IPS-20b (cell line): ENCODE measurements around the gene SHISA3.

Source experiments
- H3K27ac ChIP-seq: one replicate; pipeline ENCODE4 v1.5.1; 2013; ENCODE audit warnings: low read length
- H3K27me3 ChIP-seq: 2 replicates; pipeline ENCODE4 v1.6.1; 2013; ENCODE audit warnings: mild to moderate bottlenecking, low read length, inconsistent platforms; ENCODE audit not compliant: insufficient read depth
- H3K36me3 ChIP-seq: 2 replicates; pipeline ENCODE4 v1.6.1; 2013; ENCODE audit warnings: low read depth, mild to moderate bottlenecking, inconsistent platforms, low read length, moderate library complexity; ENCODE audit not compliant: insufficient read depth
- H3K4me1 ChIP-seq: 2 replicates; pipeline ENCODE4 v1.6.1; 2013; ENCODE audit warnings: mild to moderate bottlenecking, control low read depth, inconsistent platforms, low read length, moderate library complexity; ENCODE audit not compliant: insufficient read depth
- H3K4me3 ChIP-seq: 2 replicates; pipeline ENCODE4 v1.5.1; 2013; ENCODE audit warnings: mild to moderate bottlenecking, low read length, inconsistent platforms
- H3K9ac ChIP-seq: 2 replicates; pipeline ENCODE4 v1.6.1; 2013; ENCODE audit warnings: low read depth, mild to moderate bottlenecking, inconsistent platforms, low read length, moderate library complexity
- H3K9me3 ChIP-seq: 2 replicates; pipeline ENCODE4 v1.6.1; 2013; ENCODE audit warnings: mild to moderate bottlenecking, low read depth, low read length, inconsistent platforms; ENCODE audit not compliant: insufficient read depth

SHISA3 gene

DNA sequence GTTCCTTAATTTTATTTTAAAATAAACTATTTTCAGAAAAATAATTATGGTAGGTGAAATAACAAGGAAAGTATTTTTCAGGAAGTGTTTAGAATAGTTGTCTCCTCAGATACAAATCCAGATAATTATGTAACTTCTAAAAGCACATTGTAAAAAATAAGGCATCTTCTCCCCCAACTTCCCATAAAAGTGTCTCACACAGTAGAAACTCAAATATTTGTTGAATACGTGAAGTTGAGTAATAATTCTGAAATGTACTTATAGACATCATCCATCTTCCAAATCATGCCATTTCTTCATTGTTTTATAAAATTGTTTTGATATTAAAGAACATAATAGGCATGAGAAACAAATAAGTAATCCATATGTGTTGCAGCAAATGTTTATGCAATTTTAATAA is 18.0 kb downstream of the SHISA3 start:
- Histone ChIP-seq H3K4me3 (no peak overlapping the region), H3K9me3 (no peaks in the 10 kb centered on the region), H3K27me3 (no peaks in the 10 kb centered on the region; the same call in 1 of the 2 replicates), H3K9ac (no peak overlapping the region), H3K4me1 (peaks cover 7% of the 10 kb centered on the region), H3K36me3 (no peaks in the 10 kb centered on the region), H3K27ac (no peak overlapping the region)

DNA sequence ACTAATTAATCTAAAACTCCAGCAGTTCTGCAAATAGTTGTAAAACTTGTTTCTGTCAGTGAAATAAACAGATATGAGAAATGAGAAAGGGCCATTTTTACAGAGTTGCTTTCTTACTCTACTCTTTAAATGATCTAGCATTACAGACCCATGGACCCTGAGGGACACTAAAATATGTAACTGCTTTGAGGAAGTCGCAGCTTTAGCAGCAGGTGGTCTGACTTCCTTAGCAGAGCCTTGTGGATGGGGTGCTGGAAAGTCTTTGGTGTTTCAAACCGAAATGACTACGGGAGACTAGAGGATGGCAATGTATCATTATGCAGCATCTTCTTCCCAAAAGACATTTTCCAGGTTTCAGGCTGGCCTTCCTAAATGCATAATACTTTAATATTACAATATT is 18.7 kb downstream of the SHISA3 start:
- Histone ChIP-seq H3K4me3 (no peak overlapping the region), H3K27me3 (no peaks in the 10 kb centered on the region; the same call in 1 of the 2 replicates), H3K36me3 (no peaks in the 10 kb centered on the region), H3K9ac (no peak overlapping the region), H3K9me3 (no peaks in the 10 kb centered on the region), H3K27ac (no peak overlapping the region), H3K4me1 (peaks cover 5% of the 10 kb centered on the region; the same call in 1 of the 2 replicates)

DNA sequence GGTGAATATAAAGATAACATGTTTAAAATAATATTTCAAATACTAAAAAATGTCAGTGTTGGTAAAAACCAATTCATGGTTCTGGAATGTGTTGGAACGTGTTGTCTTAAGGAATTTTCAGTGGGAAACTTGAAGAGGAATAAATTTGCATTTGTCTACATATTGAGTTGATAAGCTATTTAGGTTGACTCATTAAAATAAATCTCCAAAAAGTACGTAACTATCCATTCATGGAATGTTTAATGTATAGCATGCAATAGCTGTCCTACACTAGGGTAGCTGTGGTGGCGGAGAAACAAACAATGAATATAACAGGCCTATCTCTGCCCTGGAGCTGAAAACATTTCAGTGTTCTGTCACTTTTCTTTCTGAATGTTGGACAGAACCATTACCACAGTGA is 20.3 kb downstream of the SHISA3 start:
- no peaks in the 10 kb centered on the region; the same call in 1 of the 2 replicates for H3K27me3 ChIP-seq
- no peak overlapping the region for H3K9ac ChIP-seq
- H3K4me1 ChIP-seq, result peaks cover 5% of the 10 kb centered on the region; the same call in 1 of the 2 replicates

DNA sequence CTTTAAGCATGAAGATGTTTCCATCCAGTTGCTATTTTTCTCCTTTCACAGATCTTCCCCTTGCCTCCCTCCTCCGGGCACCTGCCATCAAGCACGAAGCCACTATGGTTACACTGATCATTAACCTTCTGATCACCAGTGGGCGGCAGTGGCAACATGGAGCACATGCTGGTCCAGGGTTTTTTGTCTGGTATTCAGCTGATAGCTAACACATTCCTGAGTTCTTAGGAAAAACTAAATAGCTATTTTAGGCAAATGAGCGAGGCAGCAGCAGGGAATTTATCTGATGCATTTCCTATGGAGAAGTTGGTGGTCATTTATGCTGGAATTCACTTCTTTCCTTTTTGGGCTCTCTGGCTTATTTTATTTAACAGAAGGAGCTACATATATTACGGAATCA is 22.9 kb downstream of the SHISA3 start:
- Histone ChIP-seq H3K4me1 (peaks cover 12% of the 10 kb centered on the region; the same call in 1 of the 2 replicates), H3K9ac (no peak overlapping the region), H3K9me3 (no peaks in the 10 kb centered on the region), H3K27ac (no peak overlapping the region), H3K36me3 (no peaks in the 10 kb centered on the region), H3K27me3 (no peaks in the 10 kb centered on the region), H3K4me3 (no peak overlapping the region)

More for the DNA sequence above, 20.3 kb downstream of the SHISA3 start:
- Histone ChIP-seq H3K9me3 (no peaks in the 10 kb centered on the region), H3K27ac (no peak overlapping the region), H3K36me3 (no peaks in the 10 kb centered on the region), H3K4me3 (no peak overlapping the region)

DNA sequence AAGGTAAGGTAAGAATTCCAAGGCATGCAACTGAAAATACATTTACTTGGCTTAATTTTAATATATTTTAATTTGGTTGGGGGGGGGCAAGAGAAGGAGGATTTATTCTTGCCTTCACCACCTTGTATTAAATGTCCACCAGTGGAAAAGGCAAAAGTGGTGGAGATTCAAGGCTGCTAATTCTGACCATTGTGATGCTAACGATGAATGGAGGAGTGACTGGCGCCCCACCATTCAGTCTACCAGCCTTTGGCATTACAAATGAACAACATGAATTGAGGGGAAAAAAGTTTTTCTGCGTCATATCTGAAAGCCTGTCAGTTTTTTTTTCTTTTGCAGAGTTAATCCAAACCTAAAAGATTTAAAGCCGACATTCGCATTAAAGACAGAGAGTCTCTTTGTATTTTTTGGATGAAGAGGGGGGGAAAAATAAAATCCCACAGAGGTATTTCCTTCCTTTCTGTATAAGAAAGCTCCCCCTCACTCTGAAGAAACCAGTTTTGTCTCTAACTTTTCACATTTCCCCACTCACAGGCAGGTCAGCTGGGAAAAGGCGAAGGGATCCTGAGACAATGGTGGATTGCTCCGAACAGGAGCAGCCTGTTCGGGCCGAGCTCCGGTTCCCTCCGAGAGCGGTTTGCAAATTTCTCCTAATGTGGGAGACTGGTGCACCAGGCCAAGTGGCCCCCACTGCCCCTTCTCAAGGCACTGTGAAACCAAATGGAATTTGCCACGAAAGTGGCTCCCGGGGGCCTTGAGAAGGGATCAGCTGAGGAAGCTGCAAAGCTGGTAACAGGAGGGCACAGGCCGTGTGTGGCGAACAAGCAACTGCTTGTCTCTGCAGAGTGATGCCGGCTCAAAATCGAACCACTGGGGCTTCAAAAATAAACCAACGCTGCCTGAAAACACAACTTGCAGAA is 28.1 kb downstream of the SHISA3 start:
- Histone ChIP-seq H3K36me3 (no peaks in the 10 kb centered on the region), H3K4me3 (peak overlapping the region; percentile 42; the same call in 1 of the 2 replicates), H3K27me3 (peaks cover 25% of the 10 kb centered on the region; the same call in 1 of the 2 replicates), H3K4me1 (peaks cover 38% of the 10 kb centered on the region), H3K27ac (peak overlapping the region; percentile 25), H3K9me3 (no peaks in the 10 kb centered on the region), H3K9ac (peak overlapping the region; percentile 39; the same call in 1 of the 2 replicates)

DNA sequence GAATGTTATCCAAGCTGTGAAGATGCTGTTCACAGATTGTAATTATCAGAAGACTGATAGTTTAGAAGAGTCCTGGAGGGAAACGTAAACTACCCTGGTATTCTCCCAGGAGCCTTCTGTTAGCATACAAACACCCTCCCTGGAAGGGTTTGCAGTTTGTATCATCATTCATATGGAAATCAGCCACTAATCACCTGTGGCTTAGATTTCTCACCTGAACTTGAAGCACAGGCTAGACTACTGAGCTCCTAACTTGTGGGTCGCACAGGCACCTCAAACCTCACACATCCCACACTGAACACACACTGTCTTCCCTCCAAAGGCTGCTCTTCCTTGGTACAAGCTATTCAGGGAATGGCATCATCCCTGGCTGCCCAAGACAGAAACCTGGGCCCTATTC is 30.7 kb downstream of the SHISA3 start:
- H3K4me1 ChIP-seq, result peaks cover 37% of the 10 kb centered on the region
- no peaks in the 10 kb centered on the region for H3K36me3 ChIP-seq
- H3K27ac ChIP-seq, result no peak overlapping the region
- peaks cover 25% of the 10 kb centered on the region; the same call in 1 of the 2 replicates for H3K27me3 ChIP-seq
- no peaks in the 10 kb centered on the region for H3K9me3 ChIP-seq
- no peak overlapping the region for H3K9ac ChIP-seq
- peak overlapping the region; percentile 7; the same call in 1 of the 2 replicates for H3K4me3 ChIP-seq

DNA sequence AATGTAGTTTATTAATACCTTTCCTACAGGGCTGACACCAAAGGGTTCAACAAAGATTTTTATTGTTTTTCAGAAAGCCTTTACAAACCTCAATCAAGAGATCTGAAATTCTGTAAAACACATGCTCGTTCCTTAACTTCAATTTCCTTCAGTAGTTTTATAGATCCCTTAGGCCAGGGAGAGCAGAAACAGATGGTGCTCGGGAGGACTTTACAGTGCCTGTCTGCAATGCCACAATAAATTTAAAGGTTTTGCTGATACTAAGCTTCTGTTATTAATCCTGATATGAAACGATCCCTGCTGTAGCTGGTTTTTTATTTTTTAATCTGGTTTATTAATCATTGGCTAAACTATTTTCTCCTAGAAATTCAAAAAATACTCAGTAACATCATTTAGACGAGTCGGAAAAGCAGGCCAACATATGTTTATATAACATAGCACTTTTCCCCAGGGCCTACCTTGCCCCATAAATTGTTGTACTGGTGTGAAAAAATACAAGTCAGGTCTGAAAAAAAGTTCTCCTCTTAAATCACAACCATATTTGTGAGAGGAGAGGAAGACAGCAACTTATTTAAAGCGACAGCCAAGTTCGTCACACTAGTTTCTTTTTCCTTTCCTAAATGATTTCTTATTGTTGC is 39.8 kb downstream of the SHISA3 start:
- H3K9me3 ChIP-seq, result no peaks in the 10 kb centered on the region
- peaks cover 4% of the 10 kb centered on the region; the same call in 1 of the 2 replicates for H3K4me1 ChIP-seq
- no peak overlapping the region for H3K4me3 ChIP-seq
- H3K27me3 ChIP-seq, result no peaks in the 10 kb centered on the region
- no peaks in the 10 kb centered on the region for H3K36me3 ChIP-seq
- no peak overlapping the region for H3K9ac ChIP-seq
- no peak overlapping the region for H3K27ac ChIP-seq

DNA sequence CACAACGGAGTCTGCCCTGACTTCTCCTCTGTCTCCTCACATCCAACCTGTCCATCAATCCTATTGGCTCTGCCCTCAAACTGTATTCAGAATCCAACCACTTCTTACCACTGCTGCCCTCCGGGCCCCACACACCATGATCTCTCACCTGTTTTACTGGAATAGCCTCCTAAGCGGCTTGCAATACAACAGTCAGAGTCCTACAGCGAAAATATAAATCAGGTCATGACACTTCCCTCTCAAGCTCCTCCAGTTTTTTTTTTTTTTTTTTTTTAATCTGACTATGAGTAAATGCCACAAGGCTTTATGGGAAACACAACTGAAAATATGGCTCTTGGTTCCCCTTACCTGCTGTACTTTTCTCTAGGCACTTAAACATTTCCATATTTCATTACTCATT is 42.8 kb downstream of the SHISA3 start:
- no peaks in the 10 kb centered on the region for H3K9me3 ChIP-seq
- H3K27ac ChIP-seq, result no peak overlapping the region
- no peak overlapping the region for H3K9ac ChIP-seq
- no peaks in the 10 kb centered on the region for H3K27me3 ChIP-seq
- no peaks in the 10 kb centered on the region for H3K36me3 ChIP-seq
- no peak overlapping the region for H3K4me3 ChIP-seq
- peaks cover 4% of the 10 kb centered on the region; the same call in 1 of the 2 replicates for H3K4me1 ChIP-seq

DNA sequence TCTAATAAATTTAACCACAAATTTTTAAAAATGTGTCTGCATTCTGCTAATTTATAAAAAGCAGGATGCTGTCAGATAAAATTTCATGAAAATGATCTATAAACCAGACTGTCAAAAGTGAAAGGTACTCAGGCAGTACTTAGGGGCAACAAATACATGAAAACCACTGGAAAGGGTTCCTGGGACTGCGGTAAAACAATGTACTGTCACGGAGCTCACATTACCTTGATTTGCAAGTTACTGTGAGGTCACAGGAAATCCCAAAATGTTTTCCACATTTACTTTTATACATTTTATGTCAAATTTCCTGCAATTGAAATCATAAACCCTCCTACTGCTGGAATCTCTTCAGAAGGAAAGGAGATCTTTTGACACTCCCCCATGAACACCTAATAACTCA is 45.3 kb downstream of the SHISA3 start:
- no peak overlapping the region for H3K9ac ChIP-seq
- no peaks in the 10 kb centered on the region for H3K36me3 ChIP-seq
- no peak overlapping the region for H3K27ac ChIP-seq

DNA sequence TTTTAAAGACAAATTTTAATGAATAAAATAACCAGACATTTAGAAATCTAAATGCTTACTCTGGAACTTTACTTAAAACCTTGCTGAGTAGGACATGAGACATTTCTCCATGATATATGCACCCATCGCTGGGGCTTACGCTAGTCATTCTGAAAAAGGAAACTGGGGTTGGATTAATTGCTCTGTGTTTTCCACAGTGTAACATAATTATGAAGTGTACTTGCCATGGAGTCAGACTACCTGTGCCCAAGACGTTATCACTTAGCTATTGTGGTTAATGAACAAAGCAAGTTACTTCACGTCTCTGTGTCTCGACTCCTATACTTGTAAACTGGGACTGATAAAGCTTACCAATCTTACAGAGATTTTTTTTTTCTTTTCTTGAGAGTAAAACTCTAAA is 47.8 kb downstream of the SHISA3 start:
- H3K36me3 ChIP-seq, result no peaks in the 10 kb centered on the region
- H3K4me3 ChIP-seq, result no peak overlapping the region
- no peaks in the 10 kb centered on the region for H3K27me3 ChIP-seq
- no peak overlapping the region for H3K9ac ChIP-seq
- H3K9me3 ChIP-seq, result no peaks in the 10 kb centered on the region
- H3K4me1 ChIP-seq, result no peaks in the 10 kb centered on the region
- H3K27ac ChIP-seq, result no peak overlapping the region

More for the DNA sequence above, 45.3 kb downstream of the SHISA3 start:
- Histone ChIP-seq H3K4me1 (peaks cover 4% of the 10 kb centered on the region; the same call in 1 of the 2 replicates), H3K9me3 (no peaks in the 10 kb centered on the region), H3K27me3 (no peaks in the 10 kb centered on the region), H3K4me3 (no peak overlapping the region)

DNA sequence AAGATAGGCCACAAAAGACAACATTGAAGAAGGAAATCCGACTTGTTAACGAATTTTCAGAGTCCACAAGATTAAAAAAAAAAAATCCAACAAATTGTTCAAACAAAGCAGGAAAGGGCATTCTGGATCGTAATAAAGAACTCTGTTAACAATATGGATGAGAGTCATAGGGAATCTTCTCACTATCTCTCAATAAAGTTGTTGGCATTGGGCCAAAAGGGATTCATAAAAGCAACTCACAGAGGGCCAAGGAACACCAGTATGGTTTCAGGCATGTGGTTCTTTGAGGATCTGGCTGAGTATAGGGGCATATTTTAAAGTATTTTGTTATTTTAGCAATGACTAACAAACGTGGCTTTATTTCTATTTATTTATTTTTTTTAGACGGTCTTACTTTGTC is 49.5 kb downstream of the SHISA3 start:
- no peak overlapping the region for H3K4me3 ChIP-seq
- H3K27me3 ChIP-seq, result no peaks in the 10 kb centered on the region
- no peak overlapping the region for H3K27ac ChIP-seq
- no peaks in the 10 kb centered on the region for H3K9me3 ChIP-seq
- H3K9ac ChIP-seq, result no peak overlapping the region
- H3K4me1 ChIP-seq, result no peaks in the 10 kb centered on the region; the same call in 1 of the 2 replicates
- H3K36me3 ChIP-seq, result no peaks in the 10 kb centered on the region
